GM19099 (cell line): Measurements from ENCODE around the gene CCNY.

Experiments
- POLR2A ChIP-seq: IDR thresholded peaks from 3 replicates; pipeline ENCODE4 v1.6.1; 2011; ENCODE audit warnings: low read depth; ENCODE audit not compliant: insufficient read length; ENCODE audit errors: extremely low read depth

The CCNY gene

DNA sequence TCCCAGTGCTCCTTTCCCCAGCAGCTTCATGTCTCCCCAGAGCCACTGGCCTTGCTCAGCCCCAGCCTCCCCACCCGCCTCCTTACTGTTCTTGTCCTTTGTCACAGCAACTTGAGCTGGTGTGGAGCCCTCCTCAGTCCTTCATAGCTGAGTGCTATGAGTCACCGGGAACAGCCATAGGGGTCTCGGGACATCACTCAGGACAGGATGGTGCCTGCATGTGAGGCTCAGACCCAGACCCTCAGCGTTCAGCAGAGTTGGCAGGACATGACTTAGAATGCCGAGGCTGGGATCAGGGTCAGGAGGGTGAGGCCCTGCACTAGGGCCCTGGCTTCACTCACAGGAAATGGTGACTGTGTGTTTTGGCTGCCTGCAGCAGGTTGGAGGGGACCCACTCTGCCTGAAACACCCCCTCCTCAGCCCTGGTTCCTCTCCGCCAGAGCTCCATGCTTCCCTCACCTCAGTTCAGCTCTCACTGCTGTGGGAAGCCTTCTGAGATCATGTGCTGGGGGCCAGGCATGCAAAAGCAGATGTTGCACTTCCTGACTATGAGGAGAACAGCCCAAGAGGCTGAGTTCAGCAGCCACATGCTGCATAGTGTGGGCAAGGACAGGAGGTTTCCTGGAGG, 228.1 kb downstream of the CCNY start:
- no peak for TF ChIP-seq POLR2A

DNA sequence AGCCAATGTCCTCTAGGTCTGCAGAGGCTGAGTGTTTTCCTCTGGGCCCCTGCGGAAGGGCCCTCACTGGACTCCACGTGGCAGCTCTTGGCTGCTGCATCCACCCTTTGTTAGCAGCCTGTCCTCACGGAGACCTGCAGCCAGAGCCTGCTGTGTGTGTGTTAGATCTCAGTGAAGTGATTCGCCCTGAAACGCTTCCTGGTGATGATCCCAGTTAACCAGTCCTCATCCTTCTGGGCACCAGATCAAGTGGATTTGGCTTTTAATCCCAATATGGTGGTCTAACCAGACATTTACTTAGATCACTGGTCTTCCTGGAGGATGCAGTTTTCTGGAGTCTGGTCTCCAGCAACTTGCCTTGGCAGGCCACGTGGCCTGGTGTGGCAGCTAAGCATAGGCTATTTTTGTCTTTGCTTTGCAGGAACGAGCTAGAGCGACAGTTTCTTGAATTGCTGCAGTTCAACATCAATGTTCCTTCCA, 229.3 kb downstream of the CCNY start:
- no peak for TF ChIP-seq POLR2A

DNA sequence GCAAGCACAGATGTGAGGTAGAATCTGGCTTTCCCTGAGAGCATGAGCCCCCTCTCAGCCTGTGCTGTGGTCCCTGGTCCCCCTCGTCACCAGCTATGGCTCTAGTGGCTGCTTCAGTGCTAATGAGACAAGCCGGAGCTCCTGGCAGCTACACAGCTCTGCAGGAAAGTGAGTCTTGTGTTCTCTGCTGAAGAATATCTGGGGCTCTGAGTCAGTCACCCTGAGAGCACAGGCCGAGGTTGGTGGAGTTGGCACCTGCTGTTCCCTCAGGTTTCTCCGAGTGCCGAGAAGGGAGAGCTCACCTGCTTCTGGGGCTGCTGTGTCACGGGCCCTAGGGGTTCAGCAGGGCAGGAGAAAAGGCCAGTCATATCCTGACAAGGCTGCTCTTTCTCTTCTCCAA, 231.6 kb downstream of the CCNY start:
- no peak for TF ChIP-seq POLR2A

DNA sequence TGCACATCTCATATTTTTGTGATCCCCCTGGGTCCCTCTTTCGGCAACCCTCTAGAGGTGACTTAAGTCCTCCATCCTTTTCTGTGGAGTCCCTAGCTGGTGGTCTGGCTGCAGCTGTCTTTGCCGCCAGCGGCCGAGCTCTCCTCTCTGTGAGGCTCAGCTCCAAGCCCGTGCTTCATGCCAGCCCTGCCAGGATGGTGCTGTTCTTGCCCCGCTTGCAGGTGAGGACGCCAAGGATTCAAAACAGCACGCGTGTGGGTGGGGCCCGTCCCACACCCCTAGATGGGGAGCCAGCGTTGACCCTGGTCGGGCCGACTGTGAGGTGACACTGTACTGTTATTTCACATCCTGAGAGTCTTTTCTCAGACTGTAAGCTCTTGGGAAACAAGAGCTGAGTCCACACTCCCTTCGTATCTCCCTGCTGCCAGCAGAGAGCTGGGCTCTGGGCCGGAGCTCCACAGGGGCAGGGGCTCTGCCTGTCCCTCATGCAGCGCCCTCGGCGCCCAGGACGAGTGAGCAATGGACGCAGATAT, 232.2 kb downstream of the CCNY start:
- no peak for TF ChIP-seq POLR2A

DNA sequence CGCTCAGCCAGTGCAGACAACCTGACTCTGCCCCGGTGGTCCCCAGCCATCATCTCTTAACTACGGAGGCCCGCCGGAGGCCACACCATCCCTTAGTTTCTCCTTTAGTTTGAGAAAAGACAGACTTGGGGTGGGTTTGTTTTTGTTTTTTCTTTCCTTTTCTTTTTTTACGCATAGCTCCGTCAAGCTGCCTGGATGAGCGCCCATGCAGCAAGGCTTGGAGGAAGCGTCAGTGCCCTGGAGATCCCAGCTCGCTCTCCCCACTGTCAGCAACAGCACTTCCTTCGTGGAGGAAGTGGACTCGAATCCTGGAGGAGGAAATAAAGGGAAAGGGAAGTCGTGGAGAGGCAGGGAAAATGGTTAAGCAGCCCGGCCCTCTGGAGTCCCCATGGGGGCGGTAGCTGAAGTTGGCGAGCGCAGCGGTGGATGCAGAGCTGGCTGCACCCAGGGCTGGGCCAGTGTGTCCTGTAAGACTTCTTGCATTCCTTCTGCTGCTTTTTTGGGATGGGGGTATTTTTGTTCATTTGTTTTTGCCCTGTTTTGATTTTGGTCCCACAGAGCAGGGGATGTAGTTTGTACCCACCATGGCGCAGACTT, 232.9 kb downstream of the CCNY start:
- no peak for TF ChIP-seq POLR2A

DNA sequence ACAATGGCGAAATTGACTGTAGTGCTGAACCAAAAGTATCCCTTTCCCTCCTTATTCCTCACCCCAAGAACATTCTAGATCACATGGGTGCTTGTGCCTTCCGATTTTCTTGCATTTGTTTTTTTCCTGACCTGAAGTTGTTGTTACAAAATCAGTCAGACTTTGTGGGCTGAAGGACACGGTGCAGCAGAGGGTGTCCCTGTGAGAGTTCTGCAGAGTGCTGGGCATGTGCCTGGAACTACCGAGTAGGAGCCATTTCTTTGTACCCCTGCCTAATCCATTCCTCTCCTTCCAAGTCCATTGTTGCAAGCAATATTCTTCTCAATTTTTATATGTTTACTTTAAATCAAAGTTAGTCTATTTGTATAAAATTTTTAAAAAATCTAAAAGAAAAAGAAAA, 233.5 kb downstream of the CCNY start:
- no peak for TF ChIP-seq POLR2A

DNA sequence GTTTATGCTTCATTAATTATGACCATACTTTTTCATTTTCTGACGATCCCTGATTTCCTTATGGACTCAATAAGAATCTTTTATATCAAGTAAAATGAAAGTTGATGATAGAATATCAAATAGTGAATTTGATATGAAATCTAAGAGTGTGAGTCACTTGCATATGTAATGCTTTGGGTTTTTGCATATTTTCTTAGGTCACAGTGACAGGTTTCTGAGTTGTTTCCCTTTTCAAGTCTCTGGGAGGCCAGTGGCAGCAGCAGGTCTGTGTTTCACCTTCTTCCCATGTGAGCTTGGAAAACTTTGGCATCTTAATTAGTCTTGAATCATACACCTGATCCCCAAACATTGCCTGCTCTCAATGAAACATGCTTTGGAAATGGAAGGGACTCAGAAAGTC, 234.1 kb downstream of the CCNY start:
- no peak for TF ChIP-seq POLR2A

DNA sequence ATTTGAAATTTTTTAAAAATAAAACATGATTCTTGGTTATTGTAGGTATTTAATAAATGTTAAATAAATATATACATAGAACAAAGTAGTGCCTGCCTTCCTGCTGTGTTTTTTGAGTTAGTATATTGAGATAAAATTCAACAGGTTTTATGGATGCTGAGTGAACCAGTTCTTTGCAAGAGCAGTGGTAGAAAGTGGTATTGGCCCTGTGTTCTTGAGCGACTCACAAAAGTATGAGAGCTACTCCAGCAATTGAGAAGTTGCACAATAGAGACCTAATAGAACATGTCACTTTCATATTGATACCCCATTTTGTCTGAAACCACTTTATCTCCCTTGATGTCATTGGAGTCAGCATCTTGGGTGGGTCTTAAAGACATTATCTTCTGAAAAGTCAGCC, 236.3 kb downstream of the CCNY start:
- TF ChIP-seq POLR2A: no peak

DNA sequence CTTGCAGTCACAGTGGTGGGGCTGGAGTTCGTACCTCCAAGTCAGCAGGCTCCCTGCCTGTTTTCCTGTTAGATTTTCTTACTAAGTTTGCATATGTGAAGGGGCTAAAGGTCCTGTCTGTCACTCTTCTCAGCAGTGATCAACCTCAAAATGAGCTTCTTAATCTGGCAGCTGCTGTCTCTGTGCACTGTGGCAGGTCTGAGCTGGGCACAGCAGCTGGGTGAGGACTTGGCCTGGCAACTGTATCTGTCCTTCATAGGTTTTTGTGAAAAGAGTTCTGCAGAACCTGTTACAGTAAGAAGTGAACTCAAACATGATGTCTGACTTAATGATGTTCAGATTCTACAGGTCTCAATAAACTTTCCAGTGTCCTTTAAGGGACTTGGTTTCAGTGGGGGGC, 237.5 kb downstream of the CCNY start:
- TF ChIP-seq POLR2A: no peak

DNA sequence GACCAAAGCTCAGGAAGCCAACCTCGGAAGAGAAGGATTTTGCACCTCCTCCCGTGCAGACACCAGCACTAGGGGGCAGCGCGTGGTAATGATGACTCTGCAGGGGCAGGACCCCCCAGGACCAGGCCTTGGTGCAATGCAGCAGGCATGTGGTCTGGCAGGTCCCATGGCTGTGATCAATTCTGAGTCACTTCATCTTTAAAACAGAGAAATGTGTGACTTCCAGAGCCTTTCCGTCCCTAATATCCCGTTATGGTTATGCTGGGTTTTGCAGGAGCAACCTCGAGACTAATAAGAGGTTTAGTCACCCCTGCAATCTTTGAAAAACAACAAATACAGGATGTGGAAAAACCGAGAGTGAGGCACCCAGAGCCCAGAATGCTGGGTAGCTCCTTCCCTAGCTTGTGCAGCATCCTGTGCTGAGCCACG, 238.6 kb downstream of the CCNY start:
- no peak for TF ChIP-seq POLR2A

DNA sequence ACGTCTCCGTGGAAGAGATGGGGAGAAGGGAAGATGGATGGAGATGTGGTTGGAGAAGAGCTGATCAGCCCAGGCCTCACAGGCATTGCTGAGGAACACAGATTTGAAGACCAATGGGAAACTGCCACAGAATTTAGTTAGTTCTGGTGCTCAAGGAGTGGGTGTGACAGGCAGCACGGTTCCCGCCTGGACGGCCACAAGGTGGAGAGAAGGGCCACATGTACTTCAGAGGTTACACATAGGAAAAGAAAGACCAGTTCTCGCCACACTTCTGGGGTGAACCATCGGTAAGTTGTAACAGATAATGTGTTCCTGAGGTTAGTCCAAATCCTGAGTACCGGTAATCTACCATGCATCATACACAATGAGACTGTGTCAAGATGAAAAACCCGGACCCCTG, 239.3 kb downstream of the CCNY start:
- TF ChIP-seq POLR2A: no peak

DNA sequence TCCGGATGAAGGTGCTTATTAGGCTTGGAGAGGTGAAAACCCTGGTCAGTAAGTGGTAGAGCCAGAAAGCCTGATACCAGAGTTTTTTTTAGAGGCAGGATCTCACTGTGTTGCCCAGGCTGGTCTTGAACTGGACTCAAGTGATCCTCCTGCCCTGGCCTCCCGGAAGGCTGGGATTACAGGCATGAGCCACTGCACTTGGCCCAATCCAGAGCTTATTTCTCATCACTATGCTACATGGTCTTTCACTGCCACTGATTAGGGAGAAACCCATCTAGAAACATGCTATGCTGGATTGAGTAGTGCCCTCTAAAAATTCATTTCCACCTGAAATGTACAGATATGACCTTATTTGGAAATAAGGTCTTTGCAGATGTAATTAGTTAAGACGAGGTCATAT, 240.4 kb downstream of the CCNY start:
- no peak for TF ChIP-seq POLR2A

DNA sequence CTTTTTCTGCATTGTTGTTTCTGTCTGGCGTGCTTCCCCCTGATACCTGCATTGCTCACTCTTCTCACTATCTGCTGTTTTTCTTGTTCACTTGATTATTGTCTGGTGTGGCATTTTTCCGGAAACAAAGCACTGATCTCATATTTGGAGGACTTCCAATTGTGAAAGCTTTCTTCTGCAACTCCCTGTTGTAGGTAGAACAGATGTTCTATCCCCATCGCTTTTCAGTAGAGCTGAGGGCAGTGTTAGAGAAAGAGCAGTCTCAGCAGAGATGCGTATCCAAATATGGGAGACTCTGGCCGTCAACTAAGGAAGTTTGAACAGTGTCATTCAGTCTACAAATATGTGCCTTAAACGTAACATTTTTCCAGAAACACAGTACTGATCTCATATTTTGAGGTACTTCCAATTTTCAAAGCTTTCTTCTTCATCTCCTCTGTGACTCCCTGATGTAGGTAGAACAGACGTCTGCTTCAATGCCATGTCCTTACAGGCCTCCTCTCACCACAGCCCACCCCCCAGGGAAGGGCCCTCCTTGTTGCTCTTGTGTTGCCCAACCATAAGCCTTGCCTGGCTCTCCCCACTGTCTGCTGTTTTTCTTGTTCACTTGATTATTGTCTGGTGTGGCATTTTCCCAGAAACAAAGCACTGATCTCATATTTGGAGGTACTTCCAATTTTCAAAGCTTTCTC, 241.8 kb downstream of the CCNY start:
- no peak for TF ChIP-seq POLR2A

DNA sequence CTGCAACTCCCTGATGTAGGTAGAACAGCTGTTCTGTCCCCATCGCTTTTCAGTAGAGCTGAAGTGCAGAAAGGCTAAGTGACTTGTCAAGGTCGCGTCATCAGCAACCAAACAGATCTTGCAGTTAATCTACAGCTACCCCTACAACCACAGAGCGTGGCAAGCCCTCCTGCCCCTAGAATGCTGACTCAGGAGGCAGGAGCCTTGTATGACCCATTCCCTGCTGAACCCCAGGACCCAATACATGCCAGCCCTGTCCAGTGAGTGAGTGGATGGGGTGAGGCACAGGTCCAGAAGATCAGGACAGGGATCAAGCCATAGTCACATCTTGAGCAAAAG, 242.3 kb downstream of the CCNY start:
- no peak for TF ChIP-seq POLR2A

DNA sequence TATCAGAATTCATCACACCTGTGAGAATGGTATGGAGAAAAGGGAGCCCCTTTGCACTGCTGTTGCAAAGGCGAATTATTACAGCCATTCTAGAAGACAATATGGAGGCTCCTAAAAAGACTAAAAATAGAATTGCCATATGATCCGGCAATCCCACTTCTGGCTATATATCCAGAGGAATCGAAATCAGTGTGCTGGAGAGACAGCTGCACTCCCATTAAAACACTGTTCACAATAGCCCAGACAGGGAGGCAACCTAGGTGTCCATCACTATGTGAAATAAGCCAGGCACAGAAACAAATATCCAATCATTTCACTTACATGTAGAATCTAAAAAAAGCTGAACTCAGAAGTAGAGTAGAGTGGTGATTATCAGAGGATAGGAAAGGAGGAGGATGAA, 242.8 kb downstream of the CCNY start:
- TF ChIP-seq POLR2A: no peak
